OCI-LY1 (cell line): ENCODE measurements around the gene HOXA4.

Experiments
- EZH2 ChIP-seq: fragments of 200-600 bp; sonication (generic), shearing (Covaris generic); IDR thresholded peaks from 2 replicates; pipeline ENCODE4 v1.8.0; 2017; ENCODE audit warnings: borderline replicate concordance, mixed run types, mild to moderate bottlenecking, antibody characterized with exemption, low read length, moderate library complexity, mixed read lengths
- TF ChIP-seq, protein P1 (sequence below): fragments of 200-600 bp; sonication (generic), shearing (Covaris generic); IDR thresholded peaks from 2 replicates; pipeline ENCODE4 v1.5.1; 2017; ENCODE audit warnings: mild to moderate bottlenecking, antibody characterized with exemption, low read length, moderate library complexity, mixed read lengths

DNA sequence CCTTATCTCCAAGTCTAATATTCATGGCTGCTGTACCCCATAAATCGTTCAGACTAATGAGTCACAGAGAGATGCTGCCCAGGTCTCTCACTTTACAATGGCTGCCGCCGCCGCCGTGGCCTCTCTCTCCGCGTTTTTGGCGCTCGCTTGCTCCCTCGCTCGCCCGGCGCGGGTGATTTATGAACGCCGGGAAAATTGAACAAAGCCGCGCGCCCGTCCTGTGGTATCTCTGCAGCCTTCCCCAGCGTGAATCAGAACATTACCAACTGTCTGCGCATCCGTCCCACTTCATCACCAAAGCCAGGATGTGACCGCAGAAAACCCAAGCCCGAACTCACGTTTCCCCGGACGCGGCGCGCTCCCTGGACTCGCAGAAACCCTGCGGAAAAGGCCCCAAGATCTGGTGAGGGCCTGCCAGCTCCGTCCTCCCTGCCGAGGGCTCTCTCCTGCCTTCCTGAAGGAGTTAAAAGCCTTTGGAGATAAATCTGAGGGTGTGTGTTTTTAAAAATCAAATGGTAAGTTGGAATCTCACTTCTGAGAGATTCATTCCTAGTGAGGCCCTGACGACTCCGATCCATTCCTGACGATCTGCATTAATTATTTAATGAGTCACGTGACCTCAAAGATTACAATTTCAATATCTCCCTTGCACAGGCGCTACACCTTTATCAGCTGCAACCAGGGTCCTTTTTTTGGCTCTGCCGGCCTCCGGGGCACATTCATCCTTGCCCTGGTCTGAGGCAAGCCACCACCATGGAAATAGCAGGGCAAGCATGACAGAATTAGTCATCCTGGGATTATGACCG is 6.3 kb downstream of the HOXA4 start:
- TF ChIP-seq, protein P1, sequence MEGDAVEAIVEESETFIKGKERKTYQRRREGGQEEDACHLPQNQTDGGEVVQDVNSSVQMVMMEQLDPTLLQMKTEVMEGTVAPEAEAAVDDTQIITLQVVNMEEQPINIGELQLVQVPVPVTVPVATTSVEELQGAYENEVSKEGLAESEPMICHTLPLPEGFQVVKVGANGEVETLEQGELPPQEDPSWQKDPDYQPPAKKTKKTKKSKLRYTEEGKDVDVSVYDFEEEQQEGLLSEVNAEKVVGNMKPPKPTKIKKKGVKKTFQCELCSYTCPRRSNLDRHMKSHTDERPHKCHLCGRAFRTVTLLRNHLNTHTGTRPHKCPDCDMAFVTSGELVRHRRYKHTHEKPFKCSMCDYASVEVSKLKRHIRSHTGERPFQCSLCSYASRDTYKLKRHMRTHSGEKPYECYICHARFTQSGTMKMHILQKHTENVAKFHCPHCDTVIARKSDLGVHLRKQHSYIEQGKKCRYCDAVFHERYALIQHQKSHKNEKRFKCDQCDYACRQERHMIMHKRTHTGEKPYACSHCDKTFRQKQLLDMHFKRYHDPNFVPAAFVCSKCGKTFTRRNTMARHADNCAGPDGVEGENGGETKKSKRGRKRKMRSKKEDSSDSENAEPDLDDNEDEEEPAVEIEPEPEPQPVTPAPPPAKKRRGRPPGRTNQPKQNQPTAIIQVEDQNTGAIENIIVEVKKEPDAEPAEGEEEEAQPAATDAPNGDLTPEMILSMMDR: no peak
- TF ChIP-seq EZH2: no peak
